Endothelial cell (in vitro differentiated cells): ENCODE results near the gene RALB. TPM values are rescaled to one million over a fixed set of nuclear protein-coding genes. Genes with fewer than 3 reads are reported as not detected.
A peak's percentile ranks its signal among the peaks of the same experiment; 100 is the strongest.
"Not testable (repeated sequence)": the region's sequence is repeated elsewhere in the genome, so short reads cannot be mapped to it uniquely, and the experiment has no call there.

Experiments used
- DNase-seq: peaks from one replicate; pipeline ENCODE4 v3.0.0; 2021; ENCODE audit warnings: low spot score
- H3K27ac Mint-ChIP-seq: one replicate; pipeline ENCODE4 v1.8.0; 2021; ENCODE audit warnings: mixed read lengths, inconsistent platforms; ENCODE audit not compliant: unreplicated experiment
- H3K27me3 Mint-ChIP-seq: one replicate; pipeline ENCODE4 v1.8.0; 2021; ENCODE audit warnings: mild to moderate bottlenecking, moderate library complexity, mixed read lengths, inconsistent platforms; ENCODE audit not compliant: unreplicated experiment
- H3K36me3 Mint-ChIP-seq: one replicate; pipeline ENCODE4 v1.8.0; 2021; ENCODE audit warnings: mild to moderate bottlenecking, low read depth, mixed read lengths, inconsistent platforms; ENCODE audit not compliant: unreplicated experiment
- H3K4me1 Mint-ChIP-seq: one replicate; pipeline ENCODE4 v1.8.0; 2021; ENCODE audit warnings: mild to moderate bottlenecking, mixed read lengths, inconsistent platforms; ENCODE audit not compliant: unreplicated experiment
- H3K4me3 Mint-ChIP-seq: one replicate; pipeline ENCODE4 v1.8.0; 2021; ENCODE audit warnings: mild to moderate bottlenecking, mixed read lengths, inconsistent platforms; ENCODE audit not compliant: unreplicated experiment
- H3K9me3 Mint-ChIP-seq: one replicate; pipeline ENCODE4 v1.8.0; 2021; ENCODE audit warnings: mixed read lengths, inconsistent platforms; ENCODE audit not compliant: unreplicated experiment
- CTCF ChIP-seq: fragments of 200-600 bp; sonication (generic); IDR thresholded peaks from one replicate; pipeline ENCODE4 v1.5.0; 2021; ENCODE audit warnings: antibody characterized with exemption; ENCODE audit not compliant: unreplicated experiment
- total RNA-seq: library from RNA; stranded (reverse); fragmentation: NEBNext Ultra II Directional; extraction: Animal tissue kit (Norgen Biotek cat#: 25700); gene quantifications from one replicate; pipeline ENCODE4 v1.2.1, GENCODE V29; 2021; ENCODE audit not compliant: unreplicated experiment

The RALB gene
- total RNA-seq, 1 donor from 2014 or later = 367 TPM

- Mint-ChIP-seq H3K27ac (no peak overlapping the region), H3K4me1 (peaks cover 38% of the 10 kb centered on the region), H3K27me3 (peaks cover 24% of the 10 kb centered on the region), H3K36me3 (peaks cover 3% of the 10 kb centered on the region), H3K9me3 (no peaks in the 10 kb centered on the region), H3K4me3 (no peak overlapping the region)
- no peak for TF ChIP-seq CTCF
- no peak for DNase-seq
Measured at GRCh38 chr2:120319123-120319522, 66.5 kb downstream of the RALB start.

DNA sequence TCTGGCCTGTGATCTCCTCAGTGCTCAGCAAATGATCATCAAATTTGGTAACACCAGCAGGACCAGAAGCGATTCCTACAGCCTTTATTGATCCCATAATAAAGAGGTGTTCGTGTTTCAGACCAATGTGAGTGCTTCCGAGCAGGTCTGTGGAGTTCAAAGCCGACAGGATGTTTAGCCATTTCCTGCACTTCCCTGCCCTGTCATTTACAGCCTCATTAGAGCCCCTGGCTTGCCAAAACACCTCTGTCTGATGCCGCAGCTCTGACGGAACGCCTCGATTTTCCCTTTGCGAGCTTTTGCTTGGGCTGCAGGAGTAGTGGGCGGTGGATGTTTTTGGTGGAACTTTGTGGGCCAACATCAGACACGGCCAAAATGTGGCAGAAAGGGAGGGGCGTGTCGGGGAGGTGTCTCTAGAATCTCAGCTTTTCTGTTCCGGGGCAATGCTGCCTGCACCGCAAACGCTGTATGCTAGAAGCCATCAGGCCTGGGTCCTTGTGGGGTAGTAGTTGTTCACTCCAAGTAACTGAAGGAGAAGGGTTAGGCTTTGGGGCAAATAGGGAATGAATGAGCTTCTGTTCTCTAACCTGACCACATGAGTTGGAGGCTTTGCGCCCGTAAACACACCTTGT is 67.2 kb downstream of the RALB start:
- Mint-ChIP-seq H3K27ac (no peak overlapping the region), H3K4me3 (no peak overlapping the region), H3K4me1 (peaks cover 36% of the 10 kb centered on the region), H3K9me3 (no peaks in the 10 kb centered on the region), H3K27me3 (peaks cover 20% of the 10 kb centered on the region), H3K36me3 (peaks cover 3% of the 10 kb centered on the region)
- DNase-seq = no peak
- no peak for TF ChIP-seq CTCF

DNA sequence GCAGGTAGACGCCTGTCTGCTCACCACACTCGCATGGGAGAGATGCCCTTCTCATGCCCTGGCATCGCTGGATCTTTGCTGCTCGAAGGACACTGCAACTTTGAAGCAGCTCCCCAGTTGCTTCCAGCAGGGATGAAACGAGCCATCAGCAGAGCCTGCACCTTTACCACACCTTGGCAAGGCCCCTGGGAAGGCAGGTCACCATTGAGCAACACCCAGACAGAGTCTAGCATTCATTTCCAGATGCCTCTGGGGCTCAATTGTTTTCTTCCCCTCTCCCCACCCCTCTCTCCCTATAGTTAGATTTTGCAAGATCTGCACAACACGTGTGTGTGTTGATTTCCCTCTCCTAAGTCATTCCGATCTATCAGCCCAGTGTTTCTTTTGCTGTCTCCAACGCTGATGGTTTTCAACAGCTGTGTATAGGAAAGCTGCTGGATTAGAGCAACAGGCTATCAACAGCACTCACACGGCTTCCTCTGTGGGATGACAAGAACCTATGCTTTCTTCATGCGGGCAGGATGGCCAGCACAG is 67.7 kb downstream of the RALB start:
- H3K36me3 Mint-ChIP-seq = no peaks in the 10 kb centered on the region
- no peak overlapping the region for H3K4me3 Mint-ChIP-seq
- no peak for DNase-seq
- peaks cover 20% of the 10 kb centered on the region for H3K27me3 Mint-ChIP-seq
- peaks cover 31% of the 10 kb centered on the region for H3K4me1 Mint-ChIP-seq
- peak overlapping the region; percentile 57 for H3K27ac Mint-ChIP-seq
- TF ChIP-seq CTCF = no peak
- H3K9me3 Mint-ChIP-seq = no peaks in the 10 kb centered on the region

DNA sequence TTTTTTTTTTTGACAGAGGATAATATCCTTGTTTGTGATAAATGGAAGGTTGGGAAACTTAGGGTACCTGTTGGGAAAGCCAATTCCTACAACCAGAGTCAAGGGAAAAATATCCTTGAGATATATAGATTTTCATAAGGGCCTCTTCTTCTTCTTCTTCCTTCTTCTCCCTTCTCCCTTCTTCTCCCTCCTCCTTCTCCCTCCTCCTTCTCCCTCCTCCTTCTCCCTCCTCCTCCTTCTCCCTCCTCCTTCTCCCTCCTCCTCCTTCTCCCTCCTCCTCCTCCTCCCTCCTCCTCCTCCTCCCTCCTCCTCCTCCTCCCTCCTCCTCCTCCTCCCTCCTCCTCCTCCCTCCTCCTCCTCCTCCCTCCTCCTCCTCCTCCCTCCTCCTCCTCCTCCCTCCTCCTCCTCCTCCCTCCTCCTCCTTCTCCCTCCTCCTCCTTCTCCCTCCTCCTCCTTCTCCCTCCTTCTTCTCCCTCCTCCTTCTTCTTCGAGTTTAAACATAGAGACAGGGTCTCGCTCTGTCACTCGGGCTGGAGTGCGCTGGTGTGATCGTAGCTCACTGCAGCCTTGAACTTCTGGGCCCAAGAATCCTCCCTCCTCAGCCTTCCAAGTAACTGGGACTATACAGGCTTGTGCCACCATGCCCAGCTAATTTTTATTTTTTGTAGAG is 68.4 kb downstream of the RALB start:
- H3K4me1 Mint-ChIP-seq = peaks cover 28% of the 10 kb centered on the region
- DNase-seq, H3K36me3 Mint-ChIP-seq, H3K4me3 Mint-ChIP-seq, H3K9me3 Mint-ChIP-seq: not testable (repeated sequence)
- peaks cover 20% of the 10 kb centered on the region for H3K27me3 Mint-ChIP-seq
- H3K27ac Mint-ChIP-seq = peak overlapping the region; percentile 57

DNA sequence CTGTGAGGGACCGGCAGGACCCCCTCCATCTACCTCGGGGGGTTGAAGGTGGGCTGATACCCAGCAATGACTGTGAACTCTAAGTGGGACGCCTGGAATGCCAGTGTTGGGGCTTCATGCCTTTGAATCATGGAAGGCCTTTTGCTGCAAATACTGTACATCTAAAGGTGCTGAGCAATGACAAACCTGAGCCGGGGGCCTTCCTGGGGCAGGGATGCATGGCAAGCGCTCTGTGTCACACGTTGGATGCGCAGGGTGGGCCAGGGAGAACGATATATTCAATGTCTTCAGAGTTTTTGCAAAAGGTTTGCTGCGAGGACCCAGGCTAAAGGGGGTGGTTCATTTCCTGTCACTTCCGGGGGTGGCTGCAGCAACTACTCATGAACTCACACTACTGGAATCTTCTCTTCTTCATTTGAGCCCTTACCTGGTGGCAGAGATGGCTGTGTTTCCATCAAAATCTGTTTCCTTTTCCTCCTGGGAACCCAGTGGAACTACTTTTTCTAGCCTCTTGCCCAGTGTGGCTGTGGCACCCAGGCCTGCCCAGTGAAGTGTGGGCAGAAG is 69.2 kb downstream of the RALB start:
- Mint-ChIP-seq H3K9me3 (no peaks in the 10 kb centered on the region), H3K36me3 (no peaks in the 10 kb centered on the region), H3K27ac (no peak overlapping the region), H3K4me3 (no peak overlapping the region), H3K27me3 (peaks cover 19% of the 10 kb centered on the region), H3K4me1 (peaks cover 28% of the 10 kb centered on the region)
- no peak for DNase-seq
- TF ChIP-seq CTCF = no peak
